GM12891 (cell line): Measurements from ENCODE around the gene USP11.

ENCODE experiments used
- PAX5 ChIP-seq: IDR thresholded peaks from 2 replicates; pipeline ENCODE4 v1.6.1; 2011; ENCODE audit warnings: low read length, moderate library complexity, mild to moderate bottlenecking; ENCODE audit not compliant: insufficient read depth, severe bottlenecking
- POLR2A ChIP-seq: IDR thresholded peaks from 2 replicates; pipeline ENCODE4 v1.6.1; 2011; ENCODE audit warnings: low read depth, low read length, control low read depth
- POLR2AphosphoS5 ChIP-seq: IDR thresholded peaks from 2 replicates; pipeline ENCODE4 v1.6.1; 2011; ENCODE audit warnings: low read depth, low read length, control low read depth
- POU2F2 ChIP-seq: IDR thresholded peaks from 2 replicates; pipeline ENCODE4 v1.6.1; 2011; ENCODE audit warnings: low read depth, mild to moderate bottlenecking, control low read depth, low read length, moderate library complexity

DNA sequence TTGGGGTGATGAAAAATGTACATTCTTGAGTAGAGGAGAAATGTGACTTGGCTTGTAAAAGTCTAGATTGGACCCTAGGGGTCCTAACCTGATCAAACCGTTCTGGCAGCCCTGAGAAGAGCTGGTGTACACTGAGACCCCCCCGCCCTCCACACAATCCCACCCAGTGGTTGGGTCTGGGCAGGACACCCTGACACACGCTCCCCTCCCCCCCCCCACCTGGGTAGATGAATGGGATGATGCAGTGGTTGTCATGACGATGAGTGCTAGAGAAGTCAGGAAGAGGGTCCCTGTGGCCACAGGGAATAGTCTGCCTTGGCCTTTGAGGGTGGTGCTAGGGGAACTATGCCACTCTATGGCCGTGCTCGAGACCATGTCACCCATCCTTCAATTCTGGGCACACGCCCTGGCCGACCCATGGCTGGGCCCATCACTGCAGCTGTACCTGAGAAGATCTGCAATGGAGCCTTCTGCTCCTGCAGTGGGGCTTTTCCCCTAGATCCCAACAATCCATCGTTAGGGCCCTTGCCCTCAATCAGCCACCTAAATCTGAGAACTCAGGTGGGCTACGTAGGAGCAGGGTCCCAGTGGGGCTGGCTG lies 10.0 kb upstream of the USP11 start:
- TF ChIP-seq PAX5 (no peak), POLR2AphosphoS5 (no peak), POLR2A (no peak), POU2F2 (no peak)
